ENCODE results near the gene CNOT10.
A peak's percentile ranks its signal among the peaks of the same experiment; 100 is the strongest.
"Not testable (repeated sequence)": the region's sequence is repeated elsewhere in the genome, so short reads cannot be mapped to it uniquely, and the experiment has no call there.

Gene CNOT10

GRCh38 chr3:32764481-32764880, 79.5 kb downstream of the CNOT10 start:
- no peak for DNase-seq

- DNase-seq = no peak
Observed at GRCh38 chr3:32778389-32778788, 93.4 kb downstream of the CNOT10 start.

- DNase-seq = no peak
Observed at GRCh38 chr3:32780071-32780734, 95.2 kb downstream of the CNOT10 start.

GRCh38 chr3:32780735-32781210, 95.8 kb downstream of the CNOT10 start:
- DNase-seq = no peak

GRCh38 chr3:32781211-32781968, 96.4 kb downstream of the CNOT10 start:
- DNase-seq = peak; percentile 18

- not testable (repeated sequence) for DNase-seq
Observed at GRCh38 chr3:32781969-32782270, 96.9 kb downstream of the CNOT10 start.

GRCh38 chr3:32782407-32782806, 97.4 kb downstream of the CNOT10 start:
- DNase-seq = no peak

- no peak for DNase-seq
Observed at GRCh38 chr3:32791833-32792232, 106.8 kb downstream of the CNOT10 start.

- DNase-seq = no peak
Observed at GRCh38 chr3:32794487-32795308, 109.7 kb downstream of the CNOT10 start.

- DNase-seq = not testable (repeated sequence)
Observed at GRCh38 chr3:32796384-32796950, 111.5 kb downstream of the CNOT10 start.

- DNase-seq = no peak
Observed at GRCh38 chr3:32797776-32798175, 112.8 kb downstream of the CNOT10 start.

- not testable (repeated sequence) for DNase-seq
Observed at GRCh38 chr3:32801440-32801839, 116.5 kb downstream of the CNOT10 start.

- no peak for DNase-seq
Observed at GRCh38 chr3:32813180-32813579, 128.2 kb downstream of the CNOT10 start.

GRCh38 chr3:32814361-32814760, 129.4 kb downstream of the CNOT10 start:
- DNase-seq = no peak

- DNase-seq = no peak
Observed at GRCh38 chr3:32815841-32816438, 131.0 kb downstream of the CNOT10 start.

- DNase-seq = no peak
Observed at GRCh38 chr3:32816439-32817256, 131.7 kb downstream of the CNOT10 start.

GRCh38 chr3:32817257-32817557, 132.2 kb downstream of the CNOT10 start:
- DNase-seq = no peak

GRCh38 chr3:32817558-32818228, 132.7 kb downstream of the CNOT10 start, which contains the start of gene TRIM71:
TRIM71 (plus strand) TSS chr3:32817997; CDS start chr3:32818081, 84 bp downstream.
- DNase-seq = no peak

- no peak for DNase-seq
Observed at GRCh38 chr3:32818229-32818969, 133.4 kb downstream of the CNOT10 start.

- DNase-seq = no peak
Observed at GRCh38 chr3:32818970-32819511, 134.1 kb downstream of the CNOT10 start.
